Keratinocyte (primary cell): ENCODE measurements around the gene NDUFA11.

Experiments
- EZH2 ChIP-seq: IDR thresholded peaks from one replicate; pipeline ENCODE4 v1.6.1; 2012; ENCODE audit warnings: inconsistent platforms, mild to moderate bottlenecking, low read length, moderate library complexity
- TF ChIP-seq, protein P1 (sequence below), 3 experiments: IDR thresholded peaks in 1 of 3; conservative IDR thresholded peaks in 1 of 3; optimal IDR thresholded peaks in 1 of 3; 2 replicates in 2 of 3; 3 replicates in 1 of 3; pipeline versions ENCODE3 to v1.5.1; 2011; ENCODE audit warnings: low read length in 3 of 3, mild to moderate bottlenecking in 3 of 3, moderate library complexity in 2 of 3, control low read depth in 1 of 3, inconsistent platforms in 1 of 3; ENCODE audit not compliant: insufficient read depth in 2 of 3; ENCODE audit errors: extremely low read depth in 1 of 3

DNA sequence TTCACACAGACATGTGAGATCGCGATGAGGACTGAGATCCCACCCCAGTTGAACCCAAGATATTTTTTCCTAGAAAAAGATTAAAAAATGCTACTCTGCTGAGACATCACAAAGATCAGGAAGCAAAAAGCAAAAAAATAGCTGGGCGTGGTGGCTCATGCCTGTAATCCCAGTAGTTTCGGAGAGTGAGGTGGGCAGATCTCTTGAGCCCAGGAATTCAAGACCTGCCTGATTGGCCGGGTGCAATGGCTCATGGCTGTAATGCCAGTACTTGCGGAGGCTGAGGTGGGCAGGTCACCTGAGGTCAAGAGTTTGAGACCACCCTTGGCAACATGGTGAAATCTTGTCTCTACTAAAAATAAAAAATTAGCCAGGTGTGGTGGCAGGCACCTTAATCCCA, 53.4 kb downstream of the NDUFA11 start:
- TF ChIP-seq, protein P1, sequence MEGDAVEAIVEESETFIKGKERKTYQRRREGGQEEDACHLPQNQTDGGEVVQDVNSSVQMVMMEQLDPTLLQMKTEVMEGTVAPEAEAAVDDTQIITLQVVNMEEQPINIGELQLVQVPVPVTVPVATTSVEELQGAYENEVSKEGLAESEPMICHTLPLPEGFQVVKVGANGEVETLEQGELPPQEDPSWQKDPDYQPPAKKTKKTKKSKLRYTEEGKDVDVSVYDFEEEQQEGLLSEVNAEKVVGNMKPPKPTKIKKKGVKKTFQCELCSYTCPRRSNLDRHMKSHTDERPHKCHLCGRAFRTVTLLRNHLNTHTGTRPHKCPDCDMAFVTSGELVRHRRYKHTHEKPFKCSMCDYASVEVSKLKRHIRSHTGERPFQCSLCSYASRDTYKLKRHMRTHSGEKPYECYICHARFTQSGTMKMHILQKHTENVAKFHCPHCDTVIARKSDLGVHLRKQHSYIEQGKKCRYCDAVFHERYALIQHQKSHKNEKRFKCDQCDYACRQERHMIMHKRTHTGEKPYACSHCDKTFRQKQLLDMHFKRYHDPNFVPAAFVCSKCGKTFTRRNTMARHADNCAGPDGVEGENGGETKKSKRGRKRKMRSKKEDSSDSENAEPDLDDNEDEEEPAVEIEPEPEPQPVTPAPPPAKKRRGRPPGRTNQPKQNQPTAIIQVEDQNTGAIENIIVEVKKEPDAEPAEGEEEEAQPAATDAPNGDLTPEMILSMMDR (optimal IDR thresholded peaks at IDR 0.05 in 1 of 3, IDR thresholded peaks at IDR 0.05 in 1 of 3, conservative IDR thresholded peaks at IDR 0.05 in 1 of 3; ENCODE audit: extremely low read depth in 1 of 3, insufficient read depth in 2 of 3, low read length in 3 of 3): no peak
- no peak for TF ChIP-seq EZH2
